A673 (cell line): ENCODE results near the gene CALHM2. TPM values are rescaled to one million over a fixed set of nuclear protein-coding genes. Genes with fewer than 3 reads are reported as not detected.

ENCODE experiments used
- BruUV-seq: library from RNA; stranded (reverse); fragments of 400-500 nt; replicated peaks from 2 replicates; lab custom pipeline; 2021; lab: Mats Ljungman, UMichigan
- CTCF ChIA-PET: fragments of 300-600 bp; sonication (Branson Sonifier 250); formaldehyde crosslinking; loops from one replicate; lab custom pipeline; 2022; ENCODE audit warnings: antibody characterized with exemption; lab: Charles Lee
- POLR2A ChIA-PET: fragments of 300-600 bp; sonication (Branson Sonifier 250); formaldehyde crosslinking; loops from one replicate; lab custom pipeline; 2022; ENCODE audit warnings: antibody characterized with exemption; ENCODE audit not compliant: low non-redundant PET; lab: Charles Lee
- DNase-seq: peaks from one replicate; pipeline ENCODE4 v3.0.0-alpha.2; 2015; ENCODE audit warnings: low spot score
- H3K27ac ChIP-seq: fragments of 200-600 bp; sonication (generic); 2 replicates; pipeline ENCODE4 v1.5.1; 2016; ENCODE audit warnings: mixed run types, low read depth, mild to moderate bottlenecking, mixed read lengths, antibody characterized with exemption, low read length; ENCODE audit not compliant: poor library complexity, severe bottlenecking
- H3K27me3 ChIP-seq: fragments of 200-600 bp; sonication (generic); replicated peaks from 2 replicates; pipeline ENCODE4 v1.6.1; 2017; ENCODE audit warnings: mixed run types, low read depth, mild to moderate bottlenecking, mixed read lengths, antibody characterized with exemption, low read length; ENCODE audit not compliant: insufficient read depth, poor library complexity
- H3K36me3 ChIP-seq: fragments of 200-600 bp; sonication (generic); 2 replicates; pipeline ENCODE4 v1.6.1; 2016; ENCODE audit warnings: mixed run types, mild to moderate bottlenecking, mixed read lengths, antibody characterized with exemption, low read length; ENCODE audit not compliant: insufficient read depth, poor library complexity, severe bottlenecking
- H3K4me1 ChIP-seq: fragments of 200-600 bp; sonication (generic); 2 replicates; pipeline ENCODE4 v1.6.1; 2017; ENCODE audit warnings: mixed run types, mild to moderate bottlenecking, mixed read lengths, antibody characterized with exemption, low read length; ENCODE audit not compliant: insufficient read depth, poor library complexity, severe bottlenecking
- H3K4me3 ChIP-seq: fragments of 200-600 bp; sonication (generic); 2 replicates; pipeline ENCODE4 v1.5.1; 2016; ENCODE audit warnings: low read depth, mixed run types, mild to moderate bottlenecking, mixed read lengths, low read length; ENCODE audit not compliant: poor library complexity, severe bottlenecking
- H3K9me3 ChIP-seq: fragments of 200-600 bp; sonication (generic); 2 replicates; pipeline ENCODE4 v1.6.1; 2016; ENCODE audit warnings: mixed run types, low read depth, mild to moderate bottlenecking, mixed read lengths, antibody characterized with exemption, low read length; ENCODE audit not compliant: poor library complexity, severe bottlenecking
- EZH2 ChIP-seq: fragments of 200-600 bp; sonication (generic); IDR thresholded peaks from 2 replicates; pipeline ENCODE4 v1.6.1; 2017; ENCODE audit warnings: borderline replicate concordance, low read depth, mild to moderate bottlenecking, mixed read lengths, antibody characterized with exemption, low read length; ENCODE audit not compliant: poor library complexity, severe bottlenecking
- intact Hi-C: fragments of 100-400 bp; cut with micrococcal nuclease; formaldehyde crosslinking; loops from one replicate; pipeline ENCODE4 v1.10.0; 2022; ENCODE audit not compliant: unreplicated experiment
- total RNA-seq: library from RNA; stranded (reverse); gene quantifications from 2 replicates; pipeline ENCODE4 v1.2.3, GENCODE V29; 2021
- TF ChIP-seq, protein P1 (sequence below): fragments of 300-800, 200-600 bp; sonication (generic); conservative IDR thresholded peaks from 2 replicates; pipeline ENCODE4 v1.5.1; 2017; ENCODE audit warnings: low read depth, mild to moderate bottlenecking, antibody characterized with exemption, low read length, moderate library complexity, mixed read lengths

The CALHM2 gene
- total RNA-seq, 1 experiment from 2014 or later, result 5.9 TPM

DNA sequence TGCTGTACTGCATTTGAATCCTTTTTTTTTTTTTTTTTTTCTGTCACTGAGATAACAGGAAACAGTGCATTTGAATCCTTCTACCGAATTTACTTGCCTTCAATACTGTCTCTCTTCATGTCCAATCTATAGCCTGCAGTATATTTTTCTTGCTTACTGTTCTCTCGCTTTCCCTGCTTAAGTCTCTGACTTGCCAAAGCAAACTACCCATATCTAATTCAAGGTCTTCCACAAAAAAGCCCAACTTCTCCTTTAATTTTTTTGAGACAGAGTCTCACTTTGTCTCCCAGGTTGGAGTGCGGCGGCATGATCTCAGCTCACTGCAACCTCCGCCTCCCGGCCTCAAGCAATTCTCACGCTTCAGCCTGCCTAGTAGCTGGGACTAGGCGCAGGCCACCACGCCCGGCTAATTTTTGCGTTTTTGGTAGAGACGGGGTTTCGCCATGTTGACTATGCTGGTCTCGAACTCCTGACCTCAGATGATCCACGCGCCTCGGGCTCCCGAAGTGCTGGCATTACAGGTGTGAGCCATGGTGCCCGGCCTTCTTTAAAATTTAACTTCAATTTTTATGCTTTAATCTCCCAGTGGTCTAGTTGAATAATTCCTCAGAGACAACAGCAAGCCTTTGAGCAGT, 54.9 kb downstream of the CALHM2 start:
- intact Hi-C loops, result loop anchor here (2.0 kb wide), 1 partner anchor 47 kb away; the partner anchor contains the start of gene PCGF6
- TF ChIP-seq, protein P1, sequence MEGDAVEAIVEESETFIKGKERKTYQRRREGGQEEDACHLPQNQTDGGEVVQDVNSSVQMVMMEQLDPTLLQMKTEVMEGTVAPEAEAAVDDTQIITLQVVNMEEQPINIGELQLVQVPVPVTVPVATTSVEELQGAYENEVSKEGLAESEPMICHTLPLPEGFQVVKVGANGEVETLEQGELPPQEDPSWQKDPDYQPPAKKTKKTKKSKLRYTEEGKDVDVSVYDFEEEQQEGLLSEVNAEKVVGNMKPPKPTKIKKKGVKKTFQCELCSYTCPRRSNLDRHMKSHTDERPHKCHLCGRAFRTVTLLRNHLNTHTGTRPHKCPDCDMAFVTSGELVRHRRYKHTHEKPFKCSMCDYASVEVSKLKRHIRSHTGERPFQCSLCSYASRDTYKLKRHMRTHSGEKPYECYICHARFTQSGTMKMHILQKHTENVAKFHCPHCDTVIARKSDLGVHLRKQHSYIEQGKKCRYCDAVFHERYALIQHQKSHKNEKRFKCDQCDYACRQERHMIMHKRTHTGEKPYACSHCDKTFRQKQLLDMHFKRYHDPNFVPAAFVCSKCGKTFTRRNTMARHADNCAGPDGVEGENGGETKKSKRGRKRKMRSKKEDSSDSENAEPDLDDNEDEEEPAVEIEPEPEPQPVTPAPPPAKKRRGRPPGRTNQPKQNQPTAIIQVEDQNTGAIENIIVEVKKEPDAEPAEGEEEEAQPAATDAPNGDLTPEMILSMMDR, result no peak
- TF ChIP-seq EZH2, result no peak
- ChIA-PET POLR2A (interaction anchor here (0.7 kb wide), 1 partner anchor 173 kb away, joined by 3 read pairs; no protein-coding TSS in a partner anchor), CTCF (no interaction called here)
- BruUV-seq, result no TSS peak
- Histone ChIP-seq H3K36me3 (peaks cover 56% of the 10 kb centered on the region), H3K27me3 (no peaks in the 10 kb centered on the region), H3K4me1 (peaks cover 21% of the 10 kb centered on the region), H3K27ac (peak overlapping the region; percentile 73), H3K4me3 (peak overlapping the region; percentile 80), H3K9me3 (no peaks in the 10 kb centered on the region)
- peak; percentile 12 for DNase-seq

DNA sequence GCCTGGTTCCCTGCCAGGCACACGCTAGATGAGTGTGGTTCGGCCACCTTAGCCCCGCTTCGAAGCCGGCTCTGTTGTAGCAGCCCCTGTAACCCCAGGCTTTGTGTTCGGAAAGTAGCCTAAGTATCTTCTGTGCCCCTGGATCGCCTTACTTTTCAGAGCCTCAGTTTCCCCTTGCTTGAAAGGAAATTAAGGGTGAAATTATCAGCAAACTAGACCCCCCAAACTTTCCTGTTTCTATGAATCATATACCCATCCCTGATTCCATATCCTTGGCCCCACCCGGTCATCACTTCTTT, 55.4 kb downstream of the CALHM2 start:
- Histone ChIP-seq H3K27me3 (no peaks in the 10 kb centered on the region), H3K4me1 (peaks cover 21% of the 10 kb centered on the region), H3K4me3 (peak overlapping the region; percentile 80), H3K27ac (peak overlapping the region; percentile 73), H3K36me3 (peaks cover 58% of the 10 kb centered on the region), H3K9me3 (no peaks in the 10 kb centered on the region)
- BruUV-seq, result TSS peak; percentile 78
- ChIA-PET CTCF (no interaction called here), POLR2A (no interaction called here)
- no peak for TF ChIP-seq EZH2
- TF ChIP-seq, protein P1, result peak; percentile 4; the same call in 1 of the 2 replicates
- intact Hi-C loops, result loop anchor here (2.0 kb wide), 1 partner anchor 46 kb away; the partner anchor contains the start of gene PCGF6
- no peak for DNase-seq

Other genes starting within 250 kb of the CALHM2 start
- not detected in 2 replicates for gene RPEL1, start 206.5 kb downstream of the CALHM2 start, total RNA-seq
- 14.1 and 16.2 TPM in 2 replicates for gene INA, start 175.2 kb downstream of the CALHM2 start, total RNA-seq
- gene PCGF6, start 101.2 kb downstream of the CALHM2 start, total RNA-seq, result 22.5 and 25.3 TPM in 2 replicates
- gene TAF5, start 84.4 kb downstream of the CALHM2 start, total RNA-seq, result 13.6 and 13.7 TPM in 2 replicates
- 393 and 426 TPM in 2 replicates for gene ATP5MK, start 55.9 kb downstream of the CALHM2 start, total RNA-seq
- 68.6 and 78.1 TPM in 2 replicates for gene PDCD11, start 55.7 kb downstream of the CALHM2 start, total RNA-seq
- gene CALHM1, start 6.5 kb upstream of the CALHM2 start, total RNA-seq, result not detected in 2 replicates
- gene CALHM3, start 26.9 kb upstream of the CALHM2 start, total RNA-seq, result not detected in 2 replicates
- gene NEURL1, start 41.3 kb upstream of the CALHM2 start, total RNA-seq, result 0.50 and 0.52 TPM in 2 replicates